Activated naive CD8-positive, alpha-beta T cell treated with anti-CD3 and anti-CD28 coated beads, Interleukin-2, amount 10 ng/mL, durations not matched to agents 7 days and 5 days (primary cell): Measurements from ENCODE around the gene PPP2R2C. TPM values are rescaled to one million over a fixed set of nuclear protein-coding genes. Genes with fewer than 3 reads are reported as not detected.

Experiments used
- ATAC-seq: fragments of 150-1000 bp; cut with Tn5 transposase; one replicate; pipeline ENCODE4 v1.10.0; 2021; ENCODE audit warnings: low read depth, moderate library complexity
- POLR2A ChIA-PET: fragments of 350-600 bp; sonication (Branson Sonifier 250); formaldehyde crosslinking; loops from one replicate; lab custom pipeline; 2021; ENCODE audit warnings: antibody characterized with exemption; lab: Charles Lee
- DNase-seq: peaks from one replicate; pipeline ENCODE4 v3.0.0; 2021
- H3K27ac Mint-ChIP-seq: one replicate; pipeline ENCODE4 v1.8.0; 2022; ENCODE audit warnings: mild to moderate bottlenecking, mixed read lengths
- H3K27me3 Mint-ChIP-seq: one replicate; pipeline ENCODE4 v1.8.0; 2022; ENCODE audit warnings: mild to moderate bottlenecking, moderate library complexity, mixed read lengths
- H3K36me3 Mint-ChIP-seq: one replicate; pipeline ENCODE4 v1.8.0; 2021; ENCODE audit warnings: mild to moderate bottlenecking, mixed read lengths
- H3K4me1 Mint-ChIP-seq: one replicate; pipeline ENCODE4 v1.8.0; 2021; ENCODE audit warnings: mixed read lengths
- H3K4me3 Mint-ChIP-seq: one replicate; pipeline ENCODE4 v1.8.0; 2022; ENCODE audit warnings: mild to moderate bottlenecking, moderate library complexity, mixed read lengths
- H3K9me3 Mint-ChIP-seq: one replicate; pipeline ENCODE4 v1.8.0; 2021; ENCODE audit warnings: mixed read lengths
- total RNA-seq, 2 experiments: library from RNA; stranded (reverse); gene quantifications; one replicate each; pipeline ENCODE4 v1.2.3, GENCODE V29; 2021

PPP2R2C gene
- total RNA-seq, 2 experiments from 2014 or later, result not detected

DNA sequence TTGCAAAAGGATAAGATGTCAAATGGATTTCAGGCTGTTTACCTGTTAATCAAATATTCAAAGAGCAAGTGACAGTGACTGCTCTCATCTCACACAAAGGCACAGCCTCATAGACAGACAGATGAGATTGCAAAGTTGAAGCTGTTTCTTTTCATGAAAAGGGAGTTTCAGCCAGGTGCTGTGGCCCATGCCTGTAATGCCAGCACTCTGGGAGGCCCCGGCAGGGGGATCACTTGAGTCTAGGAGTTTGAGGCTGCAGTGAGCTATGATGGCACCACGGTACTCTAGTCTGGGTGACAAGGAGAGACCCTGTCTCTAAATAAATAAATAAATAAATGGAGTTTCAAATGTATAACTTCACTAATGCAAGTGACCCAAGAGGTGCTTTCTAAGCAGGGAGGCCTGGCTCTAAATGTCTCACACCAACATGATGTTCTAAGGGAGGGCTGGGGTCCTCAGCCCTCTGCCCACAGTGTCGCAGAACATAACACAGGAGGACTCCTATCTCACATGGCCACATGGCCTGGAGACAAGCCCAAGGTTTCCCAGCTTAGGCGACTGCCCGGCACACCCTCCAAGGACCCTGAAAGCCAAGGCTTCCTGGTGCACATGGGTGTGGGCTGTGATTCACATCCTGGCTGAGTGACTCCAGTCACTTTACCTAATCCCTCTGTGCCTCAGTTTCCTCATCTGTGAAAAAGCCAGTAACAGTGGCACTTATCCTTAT, 26.8 kb downstream of the PPP2R2C start:
- peaks cover 5% of the 10 kb centered on the region for H3K27me3 Mint-ChIP-seq
- no peak overlapping the region for H3K27ac Mint-ChIP-seq
- peak; percentile 9 for DNase-seq
- no peaks in the 10 kb centered on the region for H3K9me3 Mint-ChIP-seq
- no peak overlapping the region for H3K4me3 Mint-ChIP-seq
- ATAC-seq, result no peak
- H3K36me3 Mint-ChIP-seq, result no peaks in the 10 kb centered on the region
- POLR2A ChIA-PET, result no interaction called here
- H3K4me1 Mint-ChIP-seq, result peaks cover 3% of the 10 kb centered on the region

DNA sequence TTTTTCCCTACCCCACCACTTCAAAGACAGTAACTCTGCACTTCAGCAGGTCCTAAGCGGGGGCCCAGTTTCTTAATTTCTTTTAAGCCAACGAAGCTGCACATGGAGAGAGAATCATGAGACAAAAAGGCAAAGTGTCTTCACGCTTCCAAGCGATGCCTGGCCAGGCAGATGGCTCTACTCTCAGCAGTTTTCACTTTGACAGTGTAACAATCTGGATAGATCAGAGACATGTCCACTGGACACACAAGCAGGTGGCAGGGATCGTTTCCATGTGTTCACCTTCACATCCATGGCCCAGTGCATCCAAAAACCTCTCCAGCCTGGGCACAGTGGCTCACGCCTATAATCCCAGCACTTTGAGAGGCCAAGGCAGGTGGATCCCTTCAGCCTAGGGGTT, 27.8 kb downstream of the PPP2R2C start:
- Mint-ChIP-seq H3K9me3 (no peaks in the 10 kb centered on the region), H3K27ac (no peak overlapping the region), H3K27me3 (peaks cover 8% of the 10 kb centered on the region), H3K4me3 (no peak overlapping the region), H3K4me1 (peaks cover 3% of the 10 kb centered on the region), H3K36me3 (no peaks in the 10 kb centered on the region)
- DNase-seq (peak; percentile 5), ATAC-seq (no peak)
- POLR2A ChIA-PET, result no interaction called here

DNA sequence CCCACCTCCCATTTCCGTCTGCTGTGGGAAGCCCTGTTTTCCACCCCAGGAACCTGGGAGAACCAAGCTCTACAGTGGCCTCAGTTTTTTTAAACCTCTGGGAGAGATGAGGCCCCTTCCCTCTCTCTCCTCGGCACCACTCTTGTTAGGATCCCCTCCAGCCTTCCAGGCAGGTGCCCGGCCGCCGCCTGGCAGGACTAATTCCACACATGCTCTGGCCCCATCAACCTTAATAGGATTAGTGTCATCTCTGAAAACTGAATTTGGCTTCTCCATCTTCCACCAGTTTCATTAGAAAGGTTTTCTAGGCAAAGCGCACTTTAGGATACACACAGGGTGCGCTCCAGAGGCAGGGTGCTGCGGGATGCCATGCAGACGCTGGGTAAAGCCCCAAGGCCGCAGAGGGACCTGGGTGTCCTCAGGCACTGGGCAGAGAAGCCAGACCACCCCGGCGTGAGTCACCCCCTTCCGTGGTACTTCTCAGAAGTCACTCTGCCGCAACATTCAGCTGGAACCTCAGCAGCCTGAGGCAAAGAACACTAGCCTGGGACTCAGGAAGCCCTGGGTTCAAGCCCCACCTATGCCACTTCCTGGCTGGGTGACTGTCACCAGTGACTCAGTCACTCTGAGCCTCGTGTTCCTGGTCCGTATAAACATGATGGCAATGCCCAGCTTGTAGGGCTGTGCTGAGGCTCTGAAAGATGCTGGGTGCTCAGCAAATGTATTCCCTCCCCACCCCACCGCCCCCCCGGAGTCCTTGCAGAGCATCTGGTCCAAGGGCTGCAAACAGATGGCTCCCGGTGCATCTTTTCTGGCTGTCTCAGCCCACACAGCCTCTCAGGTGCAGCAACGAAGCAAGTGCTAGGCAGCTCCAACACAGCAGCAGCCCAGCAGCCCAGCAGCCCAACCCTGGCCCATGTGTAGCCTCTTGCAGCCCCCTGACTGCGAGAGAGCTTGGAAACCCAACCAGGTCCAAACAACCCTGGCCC, 29.1 kb downstream of the PPP2R2C start:
- Mint-ChIP-seq H3K4me3 (no peak overlapping the region), H3K4me1 (peaks cover 3% of the 10 kb centered on the region), H3K36me3 (no peaks in the 10 kb centered on the region), H3K27ac (no peak overlapping the region), H3K9me3 (no peaks in the 10 kb centered on the region), H3K27me3 (peaks cover 8% of the 10 kb centered on the region)
- ATAC-seq (no peak), DNase-seq (peak; percentile 14)
- POLR2A ChIA-PET, result no interaction called here

DNA sequence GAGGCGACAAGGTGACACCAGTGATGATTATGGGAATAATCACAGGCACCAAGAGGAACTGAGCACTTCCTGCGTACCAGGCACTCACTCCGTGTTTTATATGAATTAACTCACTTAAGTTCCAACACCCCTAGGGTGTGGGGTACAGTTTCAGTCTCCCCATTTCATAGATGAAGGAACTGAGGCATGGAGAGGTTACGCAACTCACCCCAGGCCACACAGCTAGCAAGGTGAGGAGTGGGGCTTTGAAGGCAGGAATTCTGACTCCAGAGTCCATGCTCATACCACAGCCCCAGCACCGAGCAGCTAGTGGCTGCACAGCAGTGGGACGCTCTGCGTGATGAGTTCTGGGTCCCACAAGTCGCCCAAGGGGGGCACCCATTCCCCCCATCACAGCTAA, 29.9 kb downstream of the PPP2R2C start:
- peak; percentile 4 for DNase-seq
- ATAC-seq, result no peak
- peaks cover 1% of the 10 kb centered on the region for H3K4me1 Mint-ChIP-seq
- no peak overlapping the region for H3K4me3 Mint-ChIP-seq
- POLR2A ChIA-PET, result no interaction called here
- H3K27me3 Mint-ChIP-seq, result peaks cover 8% of the 10 kb centered on the region
- no peak overlapping the region for H3K27ac Mint-ChIP-seq
- no peaks in the 10 kb centered on the region for H3K36me3 Mint-ChIP-seq
- no peaks in the 10 kb centered on the region for H3K9me3 Mint-ChIP-seq

DNA sequence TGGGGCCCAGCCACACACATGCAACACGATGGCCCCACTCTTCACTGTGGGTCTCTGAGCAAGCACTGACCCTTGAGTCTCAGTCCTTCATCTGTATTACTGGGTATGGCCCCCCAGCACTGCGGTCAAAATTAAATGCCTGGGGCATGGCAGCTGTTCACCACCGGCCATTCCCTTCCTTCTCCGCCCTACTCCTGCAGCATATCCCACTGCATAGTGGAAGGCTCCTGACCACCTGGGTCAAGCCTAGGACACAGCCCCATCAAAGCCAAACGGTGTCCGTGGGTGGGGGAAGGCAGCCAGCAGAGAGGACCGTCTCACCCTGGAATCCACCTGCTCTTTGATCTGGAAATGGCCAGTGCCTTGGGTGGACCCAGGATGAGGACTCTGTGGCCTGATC, 30.7 kb downstream of the PPP2R2C start:
- ATAC-seq (no peak), DNase-seq (peak; percentile 7)
- no peak overlapping the region for H3K27ac Mint-ChIP-seq
- H3K36me3 Mint-ChIP-seq, result no peaks in the 10 kb centered on the region
- H3K4me3 Mint-ChIP-seq, result no peak overlapping the region
- POLR2A ChIA-PET, result no interaction called here
- no peaks in the 10 kb centered on the region for H3K4me1 Mint-ChIP-seq
- no peaks in the 10 kb centered on the region for H3K9me3 Mint-ChIP-seq
- H3K27me3 Mint-ChIP-seq, result peaks cover 6% of the 10 kb centered on the region

DNA sequence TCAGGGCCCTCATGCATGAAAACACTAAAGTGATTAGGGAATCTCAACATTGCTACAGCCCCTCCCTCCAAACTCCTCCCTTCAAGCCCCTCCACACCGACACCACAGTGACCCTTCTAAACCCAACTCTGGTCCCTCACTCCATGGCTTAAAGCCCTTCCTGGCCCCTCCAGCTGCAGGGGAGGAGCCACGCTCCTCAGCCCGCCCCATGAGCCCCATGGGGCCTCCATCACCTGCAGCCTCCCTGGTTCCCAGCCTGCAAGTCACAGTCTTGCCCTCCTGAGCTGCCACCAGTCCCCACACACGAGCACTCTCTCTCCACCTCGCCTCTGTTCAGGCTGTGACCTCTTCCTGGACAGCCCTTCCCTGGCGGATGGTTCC, 31.2 kb downstream of the PPP2R2C start:
- DNase-seq (no peak), ATAC-seq (no peak)
- Mint-ChIP-seq H3K27ac (no peak overlapping the region), H3K9me3 (no peaks in the 10 kb centered on the region), H3K36me3 (no peaks in the 10 kb centered on the region), H3K27me3 (peaks cover 6% of the 10 kb centered on the region), H3K4me3 (no peak overlapping the region), H3K4me1 (no peaks in the 10 kb centered on the region)
- POLR2A ChIA-PET, result no interaction called here

DNA sequence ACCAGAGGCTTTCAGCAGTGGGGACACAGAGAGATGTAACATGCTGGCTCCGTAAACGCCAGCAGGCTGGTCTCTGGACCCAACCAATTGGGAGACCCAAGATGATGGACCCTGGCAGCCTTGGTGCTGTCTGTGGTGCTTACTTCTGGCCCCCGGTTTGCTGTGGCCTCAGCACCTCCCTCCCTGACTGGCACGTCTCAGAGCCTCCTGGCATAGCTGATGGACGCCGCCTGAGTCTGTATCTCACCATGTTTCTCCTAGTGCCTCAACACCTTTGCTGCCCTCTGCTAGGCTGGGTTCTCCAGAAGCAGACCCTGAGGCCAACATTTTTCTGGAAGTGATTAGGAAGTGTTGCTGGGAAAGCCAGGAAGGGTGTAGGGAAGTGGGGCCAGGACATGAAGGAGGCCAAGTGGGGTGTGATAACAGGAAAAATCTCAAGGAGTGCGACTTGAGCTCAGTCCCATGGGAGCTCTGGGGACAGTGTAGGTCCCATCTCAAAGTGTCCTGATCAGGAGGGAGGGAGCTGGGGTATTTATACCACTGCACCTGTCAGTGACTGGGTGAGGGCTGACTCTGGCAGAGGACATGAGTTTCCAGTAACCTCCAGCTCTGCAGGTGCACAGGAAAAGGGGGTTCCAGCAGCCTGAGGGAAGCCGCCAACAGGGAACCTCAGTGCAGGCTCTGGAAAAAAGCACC, 31.8 kb downstream of the PPP2R2C start:
- H3K4me1 Mint-ChIP-seq, result no peaks in the 10 kb centered on the region

DNA sequence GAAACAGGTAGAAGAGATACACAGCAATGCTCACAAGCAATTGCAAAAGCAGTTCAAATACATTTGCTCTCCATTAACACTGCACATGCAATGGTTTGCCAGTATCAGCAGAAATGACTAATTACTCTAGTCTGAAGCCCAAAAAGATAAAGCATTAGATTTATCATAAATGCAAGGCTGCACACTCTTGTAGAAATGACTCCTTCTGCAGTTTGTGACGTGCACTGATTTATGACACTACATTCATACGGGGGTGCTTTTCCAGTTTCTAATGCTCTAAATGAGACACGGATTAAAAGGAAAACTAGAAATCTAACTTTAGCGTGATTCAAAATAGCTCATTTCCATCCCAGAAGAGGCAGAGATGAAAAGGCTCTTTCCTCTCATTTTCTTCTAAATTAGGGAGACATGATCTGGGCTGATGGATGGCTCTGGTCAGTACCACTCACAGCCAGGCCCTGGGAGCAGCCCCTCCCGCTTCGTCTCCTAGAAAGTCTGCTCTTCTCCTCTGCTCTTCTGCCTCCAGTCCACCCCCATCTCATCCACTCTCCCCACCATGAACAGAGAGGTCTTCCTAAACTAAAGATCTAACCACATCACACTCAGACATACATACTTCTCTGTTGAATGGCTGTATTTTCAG, 33.2 kb downstream of the PPP2R2C start:
- no peak overlapping the region for H3K27ac Mint-ChIP-seq
- no peak overlapping the region for H3K4me3 Mint-ChIP-seq
- no peaks in the 10 kb centered on the region for H3K4me1 Mint-ChIP-seq
- DNase-seq, result no peak
- H3K27me3 Mint-ChIP-seq, result peaks cover 3% of the 10 kb centered on the region
- ATAC-seq, result no peak
- peaks cover 1% of the 10 kb centered on the region for H3K36me3 Mint-ChIP-seq
- H3K9me3 Mint-ChIP-seq, result peaks cover 8% of the 10 kb centered on the region
- POLR2A ChIA-PET, result no interaction called here

More for the DNA sequence above, 31.8 kb downstream of the PPP2R2C start:
- no peaks in the 10 kb centered on the region for H3K36me3 Mint-ChIP-seq
- POLR2A ChIA-PET, result no interaction called here
- peaks cover 4% of the 10 kb centered on the region for H3K9me3 Mint-ChIP-seq
- DNase-seq (peak; percentile 9), ATAC-seq (no peak)
- H3K4me3 Mint-ChIP-seq, result no peak overlapping the region
- H3K27ac Mint-ChIP-seq, result no peak overlapping the region
- H3K27me3 Mint-ChIP-seq, result peaks cover 6% of the 10 kb centered on the region

DNA sequence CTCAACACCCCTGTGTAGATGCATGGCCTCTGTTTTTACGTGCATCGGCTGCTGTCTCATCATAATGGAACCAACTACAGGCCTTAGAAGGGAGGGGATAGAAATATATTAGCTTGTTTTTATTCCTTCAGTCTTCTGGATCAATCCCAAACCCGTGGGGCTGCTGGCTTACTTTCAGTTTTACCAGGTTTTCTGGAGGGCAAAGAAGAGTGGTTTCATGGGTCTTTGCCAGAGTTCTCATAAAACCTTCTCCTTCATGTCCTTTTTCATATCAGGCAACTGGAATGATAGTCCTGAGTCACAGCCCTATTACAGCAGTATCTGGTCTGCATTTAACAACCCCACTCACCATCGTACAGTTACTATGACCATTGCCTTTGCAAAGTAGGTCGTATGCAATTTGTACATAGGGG, 34.6 kb downstream of the PPP2R2C start:
- H3K4me3 Mint-ChIP-seq, result no peak overlapping the region
- POLR2A ChIA-PET, result no interaction called here
- ATAC-seq, result no peak
- H3K9me3 Mint-ChIP-seq, result peaks cover 11% of the 10 kb centered on the region
- H3K4me1 Mint-ChIP-seq, result no peaks in the 10 kb centered on the region
- peaks cover 3% of the 10 kb centered on the region for H3K27me3 Mint-ChIP-seq
- peaks cover 1% of the 10 kb centered on the region for H3K36me3 Mint-ChIP-seq
- no peak for DNase-seq
- H3K27ac Mint-ChIP-seq, result no peak overlapping the region

DNA sequence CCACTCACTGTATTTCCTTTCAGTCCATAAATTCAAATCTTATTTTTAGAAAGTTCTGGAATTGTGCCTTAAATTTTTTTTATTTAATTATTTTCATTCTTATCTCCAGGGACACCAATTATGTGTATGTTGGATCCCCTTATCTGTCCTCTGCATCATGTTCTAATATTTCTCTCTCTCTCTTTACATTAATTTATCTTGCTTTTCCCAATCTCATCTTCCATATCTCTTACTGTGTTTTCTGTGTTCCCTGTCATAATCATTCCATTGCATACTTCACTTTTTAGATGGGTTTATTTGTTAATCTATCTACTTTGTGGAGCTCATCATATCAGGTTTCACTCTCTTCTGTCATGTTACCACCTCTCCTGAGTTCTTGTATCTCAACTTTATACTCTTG, 37.4 kb downstream of the PPP2R2C start:
- Mint-ChIP-seq H3K4me1 (no peaks in the 10 kb centered on the region), H3K4me3 (no peak overlapping the region), H3K27ac (no peak overlapping the region), H3K36me3 (peaks cover 1% of the 10 kb centered on the region), H3K27me3 (peaks cover 3% of the 10 kb centered on the region), H3K9me3 (peaks cover 11% of the 10 kb centered on the region)
- no peak for ATAC-seq
- DNase-seq, result no peak
- POLR2A ChIA-PET, result no interaction called here

DNA sequence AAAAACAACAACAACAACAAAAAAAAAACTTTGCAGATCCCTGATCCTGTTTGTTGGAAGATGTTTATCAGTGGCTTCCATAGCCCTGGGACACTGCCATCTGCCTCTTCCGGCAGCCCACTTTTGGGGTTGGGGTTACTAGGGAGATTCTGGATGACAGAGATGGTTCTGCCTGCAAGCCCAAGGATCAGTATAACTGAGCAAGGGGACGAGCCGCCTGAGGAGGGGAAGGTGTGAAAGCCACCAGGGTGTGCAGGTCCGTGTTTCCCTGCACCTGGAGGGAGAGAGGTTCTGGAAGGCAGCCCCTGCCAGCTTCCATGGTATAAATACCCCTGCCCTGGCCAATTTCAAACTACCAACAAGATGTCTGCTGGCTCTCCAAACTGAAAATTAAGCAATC, 41.5 kb downstream of the PPP2R2C start:
- DNase-seq (no peak), ATAC-seq (no peak)
- Mint-ChIP-seq H3K27me3 (no peaks in the 10 kb centered on the region), H3K4me3 (no peak overlapping the region), H3K4me1 (no peaks in the 10 kb centered on the region), H3K27ac (no peak overlapping the region), H3K36me3 (peaks cover 1% of the 10 kb centered on the region), H3K9me3 (peaks cover 10% of the 10 kb centered on the region)
- POLR2A ChIA-PET, result no interaction called here

DNA sequence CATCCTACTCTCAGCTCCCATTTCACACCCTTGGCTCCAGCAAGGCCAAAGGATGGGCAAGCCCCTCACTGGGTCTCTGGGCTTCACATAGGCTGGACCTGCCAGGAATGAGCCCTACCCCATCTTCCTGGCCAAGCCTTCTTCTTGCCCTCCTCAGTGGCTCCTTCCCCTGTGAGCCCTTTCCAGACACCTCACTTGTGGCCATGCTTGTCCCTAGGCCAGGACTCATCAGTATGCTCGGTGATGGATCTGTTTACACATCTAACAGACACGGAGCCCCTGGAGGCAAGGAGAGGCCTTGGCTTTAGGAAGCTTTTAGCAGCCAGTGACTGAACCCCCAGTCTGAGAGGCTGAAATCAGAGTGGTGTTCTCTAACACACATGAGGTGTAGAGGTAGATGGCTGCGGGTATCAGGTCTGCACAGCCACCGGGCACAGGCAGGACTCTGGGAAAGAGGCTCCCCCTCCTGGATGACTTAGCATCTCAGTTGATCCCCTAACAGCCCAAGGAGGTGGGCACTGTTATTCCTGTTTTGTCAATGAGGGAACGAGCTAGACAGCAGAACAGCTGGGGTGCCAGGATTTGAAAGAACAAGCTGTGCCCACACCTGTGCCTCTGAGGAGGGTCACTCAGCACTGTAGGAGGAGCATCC, 44.8 kb downstream of the PPP2R2C start:
- DNase-seq, result no peak
- no peaks in the 10 kb centered on the region for H3K9me3 Mint-ChIP-seq
- ATAC-seq, result no peak
- peaks cover 4% of the 10 kb centered on the region for H3K4me1 Mint-ChIP-seq
- H3K4me3 Mint-ChIP-seq, result no peak overlapping the region
- no peaks in the 10 kb centered on the region for H3K36me3 Mint-ChIP-seq
- POLR2A ChIA-PET, result no interaction called here
- peaks cover 3% of the 10 kb centered on the region for H3K27me3 Mint-ChIP-seq
- H3K27ac Mint-ChIP-seq, result no peak overlapping the region
